Testis (tissue), 3 donors: ENCODE measurements around the gene MARCHF9. TPM values are rescaled to one million over a fixed set of nuclear protein-coding genes. Genes with fewer than 3 reads are reported as not detected.
A peak's percentile ranks its signal among the peaks of the same experiment; 100 is the strongest.

Experiments used
- DNase-seq: peaks from one replicate; pipeline ENCODE4 v3.0.0-alpha.2; 2019
- H3K27ac ChIP-seq, 2 donors: fragments of 200-600 bp; sonication (generic); one replicate each; pipeline ENCODE4 v1.5.1; 2019
- H3K27me3 ChIP-seq: fragments of 200-600 bp; sonication (generic); one replicate; pipeline ENCODE4 v1.5.1; 2019
- H3K36me3 ChIP-seq: fragments of 200-600 bp; sonication (generic); one replicate; pipeline ENCODE4 v1.5.1; 2017; ENCODE audit warnings: low read depth; ENCODE audit errors: missing control alignments
- H3K4me1 ChIP-seq: fragments of 200-600 bp; sonication (generic); one replicate; pipeline ENCODE4 v1.5.1; 2019
- H3K4me3 ChIP-seq, 2 donors: fragments of 200-600 bp; sonication (generic); one replicate each; pipeline ENCODE4 v1.5.1; 2017 to 2019
- H3K9me3 ChIP-seq: fragments of 200-600 bp; sonication (generic); one replicate; pipeline ENCODE4 v1.5.1; 2017
- POLR2A ChIP-seq: fragments of 450-650 bp; IDR thresholded peaks from one replicate; pipeline ENCODE4 v1.6.1; 2017; ENCODE audit warnings: antibody characterized with exemption, mild to moderate bottlenecking, moderate library complexity
- WGBS, 2 donors: methylation state at CpG; one replicate each; pipeline ENCODE4 v1.1.5; 2018; 5-methylcytosine and 5-hydroxymethylcytosine counted together
- intact Hi-C: fragments of 100-400 bp; cut with DNase I; formaldehyde crosslinking; loops from one replicate; pipeline ENCODE4 v1.15.1; 2023; ENCODE audit warnings: low total_unique reads
- polyA plus RNA-seq: library from polyadenylated mRNA; stranded (reverse); fragments of 350-450 nt; fragmentation: Illumina TruSeq; extraction: RNeasy Lipid Tissue Mini Kit (QIAGEN cat#74804); gene quantifications from one replicate; pipeline ENCODE4 v1.2.3, GENCODE V29; 2014; ENCODE audit warnings: low read depth, low replicate concordance; ENCODE audit not compliant: insufficient read depth
- total RNA-seq, 2 donors: library from RNA; depleted of rRNA; stranded (reverse); fragments of >200 nt; gene quantifications; one replicate each; pipeline ENCODE4 v1.2.3, GENCODE V29; 2016
- TF ChIP-seq, protein P1 (sequence below), 3 experiments: fragments of 450-650 bp in 2 of 3; fragments of 200-600 bp in 1 of 3; sonication (generic) in 1 of 3; IDR thresholded peaks; one replicate each; pipeline ENCODE4 v1.5.1; 2016 to 2019; ENCODE audit warnings: antibody characterized with exemption in 3 of 3, mild to moderate bottlenecking in 2 of 3, moderate library complexity in 1 of 3

The MARCHF9 gene
- total and polyA plus RNA-seq, 3 donors from 2014 or later, result 8.4 to 15.1 (median 9.2) TPM

DNA sequence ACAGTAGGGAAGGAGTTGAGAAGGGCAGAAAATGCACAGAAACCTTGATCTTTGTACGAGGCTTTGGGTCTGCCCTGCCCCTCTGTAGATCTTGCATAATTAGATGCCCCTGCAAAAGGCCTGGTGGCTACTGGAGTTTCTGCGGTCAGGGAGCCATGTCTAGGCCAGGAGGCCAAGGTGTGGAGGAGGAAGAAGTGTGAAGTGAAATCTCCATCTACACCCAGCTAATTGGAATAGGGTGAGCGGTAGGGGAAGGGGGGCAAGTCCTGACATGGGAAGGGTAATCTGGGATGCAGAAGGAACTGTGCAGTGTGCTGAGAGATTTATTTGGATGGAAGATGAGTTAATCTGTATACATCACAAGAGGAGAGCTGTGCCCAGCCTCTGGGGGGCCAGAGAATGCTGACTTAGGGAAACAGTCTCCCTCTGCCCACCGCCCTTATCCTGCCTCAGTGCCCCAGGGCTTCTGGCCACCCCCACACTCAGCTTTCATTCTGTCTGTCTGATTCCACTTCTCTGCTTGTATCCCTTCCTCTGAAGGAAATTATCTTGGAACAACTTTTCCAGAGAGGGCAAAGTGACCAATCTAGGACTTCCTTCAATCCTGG, 6.6 kb downstream of the MARCHF9 start:
- Histone ChIP-seq H3K27ac (no peak overlapping the region), H3K4me3 (no peak overlapping the region), H3K9me3 (no peaks in the 10 kb centered on the region), H3K4me1 (peaks cover 17% of the 10 kb centered on the region), H3K36me3 (no peaks in the 10 kb centered on the region), H3K27me3 (no peaks in the 10 kb centered on the region)
- intact Hi-C loops, result no loop called here
- no peak for TF ChIP-seq POLR2A
- TF ChIP-seq, protein P1, sequence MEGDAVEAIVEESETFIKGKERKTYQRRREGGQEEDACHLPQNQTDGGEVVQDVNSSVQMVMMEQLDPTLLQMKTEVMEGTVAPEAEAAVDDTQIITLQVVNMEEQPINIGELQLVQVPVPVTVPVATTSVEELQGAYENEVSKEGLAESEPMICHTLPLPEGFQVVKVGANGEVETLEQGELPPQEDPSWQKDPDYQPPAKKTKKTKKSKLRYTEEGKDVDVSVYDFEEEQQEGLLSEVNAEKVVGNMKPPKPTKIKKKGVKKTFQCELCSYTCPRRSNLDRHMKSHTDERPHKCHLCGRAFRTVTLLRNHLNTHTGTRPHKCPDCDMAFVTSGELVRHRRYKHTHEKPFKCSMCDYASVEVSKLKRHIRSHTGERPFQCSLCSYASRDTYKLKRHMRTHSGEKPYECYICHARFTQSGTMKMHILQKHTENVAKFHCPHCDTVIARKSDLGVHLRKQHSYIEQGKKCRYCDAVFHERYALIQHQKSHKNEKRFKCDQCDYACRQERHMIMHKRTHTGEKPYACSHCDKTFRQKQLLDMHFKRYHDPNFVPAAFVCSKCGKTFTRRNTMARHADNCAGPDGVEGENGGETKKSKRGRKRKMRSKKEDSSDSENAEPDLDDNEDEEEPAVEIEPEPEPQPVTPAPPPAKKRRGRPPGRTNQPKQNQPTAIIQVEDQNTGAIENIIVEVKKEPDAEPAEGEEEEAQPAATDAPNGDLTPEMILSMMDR (IDR thresholded peaks at IDR 0.05), result no peak
- WGBS, 2 donors, result 91 to 93% methylated on average over 4 of the region's 4 CpGs
- DNase-seq, result no peak

DNA sequence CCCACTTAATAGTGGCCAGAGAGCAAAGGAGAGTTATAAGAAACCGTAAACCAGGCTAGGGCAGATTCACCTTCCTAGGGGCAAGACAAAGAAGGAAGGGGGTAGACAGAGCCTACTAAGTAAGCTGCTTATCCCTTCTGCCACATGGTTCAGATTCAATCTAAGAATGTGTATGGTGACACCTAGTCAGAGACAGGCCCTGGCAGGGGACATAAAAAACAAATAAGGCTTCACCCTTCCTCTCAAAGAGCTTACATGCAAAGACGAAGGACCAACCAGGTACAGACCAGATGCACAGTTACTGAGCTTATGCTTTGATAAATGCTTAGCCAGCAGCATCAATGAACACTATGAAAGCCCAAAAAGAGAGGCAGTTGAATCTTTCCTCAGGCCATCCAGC, 7.6 kb downstream of the MARCHF9 start:
- no peaks in the 10 kb centered on the region for H3K27me3 ChIP-seq
- 92 to 94% methylated on average over 2 of the region's 2 CpGs for WGBS, 2 donors
- DNase-seq, result no peak
- H3K4me1 ChIP-seq, result peaks cover 22% of the 10 kb centered on the region
- TF ChIP-seq, protein P1 (IDR thresholded peaks at IDR 0.05), result no peak
- no peak for TF ChIP-seq POLR2A
- intact Hi-C loops, result no loop called here
- no peaks in the 10 kb centered on the region for H3K9me3 ChIP-seq
- H3K36me3 ChIP-seq, result no peaks in the 10 kb centered on the region
- H3K4me3 ChIP-seq, result no peak overlapping the region
- H3K27ac ChIP-seq, result no peak overlapping the region

DNA sequence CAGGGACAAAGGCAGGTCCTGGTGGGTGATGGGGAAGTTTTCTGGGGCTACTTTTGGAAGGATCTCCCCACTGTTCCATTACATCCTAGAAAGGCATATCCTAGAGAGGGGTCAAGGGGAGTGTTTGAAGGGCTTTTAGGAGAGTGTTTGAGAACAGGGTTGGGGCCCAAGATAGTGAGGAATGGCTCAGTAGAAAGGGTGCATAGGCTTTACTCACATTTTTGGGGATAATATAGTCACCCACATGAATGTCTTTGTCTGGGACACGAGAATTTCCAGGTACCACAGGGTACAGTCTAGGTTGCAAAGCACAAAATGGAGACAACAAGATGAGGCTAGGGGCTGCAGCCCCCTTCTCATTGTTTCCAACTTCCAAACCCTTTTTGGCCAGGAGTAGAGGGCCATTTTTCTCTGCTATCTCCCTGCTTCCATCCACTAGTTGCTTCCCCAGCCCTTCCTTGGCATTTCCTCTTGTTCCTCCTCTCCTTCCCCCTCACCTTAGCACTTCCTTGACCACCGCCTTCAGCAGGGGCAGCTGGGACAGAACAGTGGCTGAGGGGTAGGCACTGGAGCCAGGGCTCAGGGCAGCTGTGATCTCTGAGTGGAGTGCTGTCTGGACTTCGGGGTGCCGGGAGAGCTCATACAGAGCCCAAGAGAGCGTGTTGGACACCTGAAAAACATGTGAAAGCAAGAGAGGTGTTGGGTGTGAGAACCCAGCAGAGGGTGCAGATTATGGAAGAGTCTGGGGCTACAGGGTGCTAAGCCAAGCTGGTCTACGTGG, 9.2 kb downstream of the MARCHF9 start:
- no peak for DNase-seq
- TF ChIP-seq POLR2A, result no peak
- TF ChIP-seq, protein P1 (IDR thresholded peaks at IDR 0.05), result no peak
- H3K27ac ChIP-seq, result no peak overlapping the region
- no peaks in the 10 kb centered on the region for H3K27me3 ChIP-seq
- intact Hi-C loops, result no loop called here
- no peaks in the 10 kb centered on the region for H3K9me3 ChIP-seq
- WGBS, 2 donors, result 53 to 74% methylated on average over 6 of the region's 6 CpGs
- H3K4me3 ChIP-seq, result no peak overlapping the region
- peaks cover 22% of the 10 kb centered on the region for H3K4me1 ChIP-seq
- no peaks in the 10 kb centered on the region for H3K36me3 ChIP-seq

DNA sequence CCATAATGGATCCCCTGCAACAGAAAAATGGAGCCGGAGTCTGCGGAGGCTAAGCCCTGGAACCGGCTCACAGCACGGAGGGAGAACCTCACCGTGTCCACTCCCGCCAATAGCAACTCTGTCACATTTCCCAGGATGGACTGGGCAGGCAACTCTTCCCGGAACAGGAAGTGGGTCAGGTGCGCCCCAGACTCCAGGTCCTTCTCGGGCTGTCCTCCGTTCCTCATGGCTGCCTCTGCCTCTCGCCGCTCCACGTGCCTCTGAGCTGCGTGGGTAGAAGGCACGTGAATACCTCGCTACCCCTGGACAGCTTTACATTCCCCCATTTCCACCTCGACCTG, 9.7 kb downstream of the MARCHF9 start:
- Histone ChIP-seq H3K36me3 (no peaks in the 10 kb centered on the region), H3K4me3 (peak overlapping the region; percentile 24 to 26), H3K27ac (no peak overlapping the region), H3K9me3 (no peaks in the 10 kb centered on the region), H3K4me1 (peaks cover 22% of the 10 kb centered on the region), H3K27me3 (no peaks in the 10 kb centered on the region)
- intact Hi-C loops, result no loop called here
- TF ChIP-seq, protein P1 (IDR thresholded peaks at IDR 0.05), result no peak
- no peak for TF ChIP-seq POLR2A
- 29 to 37% methylated on average over 15 to 17 of the region's 17 CpGs for WGBS, 2 donors
- DNase-seq, result no peak
